HG02610 (cell line): ENCODE measurements around the gene WDR35.

Experiments used
- ATAC-seq: cut with Tn5 transposase; IDR thresholded peaks from one replicate; pipeline ENCODE4 v1.9.1; 2021; ENCODE audit warnings: mild to moderate bottlenecking, moderate library complexity; ENCODE audit not compliant: unreplicated experiment

WDR35 gene

GRCh38 chr2:20011276-20012031 is 21.5 kb upstream of the WDR35 start:
- no peak for ATAC-seq

GRCh38 chr2:20008703-20009102 is 18.8 kb upstream of the WDR35 start:
- ATAC-seq: no peak

GRCh38 chr2:20005891-20006470 is 16.1 kb upstream of the WDR35 start:
- no peak for ATAC-seq

GRCh38 chr2:20005067-20005627 is 15.2 kb upstream of the WDR35 start:
- no peak for ATAC-seq

GRCh38 chr2:20001361-20001863 is 11.5 kb upstream of the WDR35 start:
- ATAC-seq: no peak

GRCh38 chr2:19993731-19994130 is 3.8 kb upstream of the WDR35 start:
- ATAC-seq: no peak

GRCh38 chr2:19991895-19992294 is 2.0 kb upstream of the WDR35 start:
- ATAC-seq: no peak

- no peak for ATAC-seq
These were observed 467 bp upstream of the WDR35 start for GRCh38 chr2:19990416-19990728.

- no peak for ATAC-seq
These were observed 601 bp downstream of the WDR35 start for GRCh38 chr2:19989342-19989666.

GRCh38 chr2:19988600-19988999 is 1.3 kb downstream of the WDR35 start:
- no peak for ATAC-seq

GRCh38 chr2:19987936-19988335 is 2.0 kb downstream of the WDR35 start:
- peak; percentile 61 for ATAC-seq

GRCh38 chr2:19982268-19982667 is 7.6 kb downstream of the WDR35 start:
- no peak for ATAC-seq

GRCh38 chr2:19979932-19980331 is 10.0 kb downstream of the WDR35 start:
- ATAC-seq: no peak

- ATAC-seq: no peak
These were observed 16.4 kb downstream of the WDR35 start for GRCh38 chr2:19973466-19973865.

GRCh38 chr2:19971691-19972090 is 18.2 kb downstream of the WDR35 start:
- no peak for ATAC-seq

- no peak for ATAC-seq
These were observed 26.5 kb downstream of the WDR35 start for GRCh38 chr2:19963386-19963785.

- ATAC-seq: peak; percentile 85
These were observed 34.1 kb downstream of the WDR35 start for GRCh38 chr2:19955544-19956422.

- ATAC-seq: no peak
These were observed 40.8 kb downstream of the WDR35 start for GRCh38 chr2:19949071-19949470.

- ATAC-seq: no peak
These were observed 42.5 kb downstream of the WDR35 start for GRCh38 chr2:19947184-19947940.

- no peak for ATAC-seq
These were observed 45.6 kb downstream of the WDR35 start for GRCh38 chr2:19944205-19944845.
